Measurements from ENCODE around the gene TSEN54.

The TSEN54 gene

DNA sequence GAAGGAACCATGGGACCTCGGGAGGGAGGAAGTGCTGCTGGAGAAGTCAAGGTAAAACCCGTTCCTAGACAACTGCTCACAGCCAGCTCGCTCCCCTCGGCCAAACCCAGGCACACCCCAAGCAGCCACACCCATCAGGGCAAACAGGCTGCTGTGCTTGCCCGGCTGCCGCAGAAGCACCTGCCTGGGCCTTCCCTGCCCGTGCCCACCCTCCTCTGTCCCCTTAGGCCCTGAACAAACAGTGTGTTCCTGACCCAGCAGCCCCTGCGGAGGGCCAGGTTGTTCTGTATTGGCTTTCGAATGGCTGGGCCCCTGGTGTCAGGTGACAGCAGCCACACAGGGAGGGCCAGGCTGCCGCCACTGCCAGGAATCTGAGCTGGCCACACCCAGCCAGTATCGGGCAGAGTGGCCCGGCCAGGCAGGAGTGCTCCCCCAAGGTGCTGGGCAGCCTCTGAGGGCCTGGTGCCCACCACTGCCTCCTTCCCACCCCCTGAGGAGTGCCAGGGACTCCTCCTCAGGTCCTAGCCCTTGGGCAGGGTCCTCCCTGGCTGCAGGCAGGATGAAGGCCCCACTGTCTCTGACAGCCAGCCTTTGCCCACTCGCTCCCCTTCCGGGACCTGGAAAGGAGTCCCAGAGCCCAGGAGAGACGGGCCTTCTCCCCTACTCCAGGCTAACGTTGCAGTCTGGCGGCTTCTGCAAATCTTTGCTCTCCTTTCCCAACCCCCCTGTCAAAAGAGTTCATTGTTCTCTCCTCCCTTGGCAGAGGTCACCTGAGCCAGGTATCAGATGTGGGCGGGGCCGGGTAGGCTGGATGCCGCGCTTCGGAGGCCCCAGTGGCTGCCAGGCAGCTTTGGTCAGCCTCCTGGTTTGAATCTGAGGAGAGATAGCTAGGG, 33.2 kb downstream of the TSEN54 start:
- Histone ChIP-seq H3K4me1 (peaks cover 11% of the 10 kb centered on the region), H4K20me1 (peaks cover 8% of the 10 kb centered on the region; the same call in 1 of the 2 replicates), H3K9me3 (no peaks in the 10 kb centered on the region), H3K4me3 (no peak overlapping the region), H3K27ac (no peak overlapping the region), H3K9ac (no peak overlapping the region), H3K4me2 (no peak overlapping the region), H3K36me3 (peaks cover 15% of the 10 kb centered on the region; the same call in 1 of the 2 replicates), H3K27me3 (no peaks in the 10 kb centered on the region)
- TF ChIP-seq Cebpa-rat (IDR thresholded peaks at IDR 0.05), result no peak

DNA sequence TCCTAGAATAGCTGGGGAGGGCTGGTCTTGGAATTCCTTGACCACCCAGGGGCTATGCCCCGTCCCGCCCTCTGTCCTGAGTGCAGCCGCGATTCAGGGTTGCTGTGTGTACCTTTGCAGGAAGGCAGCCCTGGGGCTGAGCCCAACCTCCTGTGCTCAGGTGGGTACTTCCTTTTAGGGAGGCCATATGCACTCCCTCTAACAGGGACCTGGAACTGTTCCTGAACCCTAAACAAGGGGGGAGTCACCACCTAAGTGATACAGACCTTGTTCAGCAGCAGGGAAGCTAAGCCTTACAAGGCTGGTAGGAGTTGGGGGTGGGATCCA, 33.8 kb downstream of the TSEN54 start:
- peaks cover 14% of the 10 kb centered on the region; the same call in 1 of the 2 replicates for H3K36me3 ChIP-seq
- H4K20me1 ChIP-seq, result peaks cover 4% of the 10 kb centered on the region; the same call in 1 of the 2 replicates
- peaks cover 13% of the 10 kb centered on the region for H3K4me1 ChIP-seq
- H3K27me3 ChIP-seq, result no peaks in the 10 kb centered on the region
- no peak overlapping the region for H3K4me2 ChIP-seq
- no peak overlapping the region for H3K4me3 ChIP-seq
- H3K9ac ChIP-seq, result no peak overlapping the region
- H3K27ac ChIP-seq, result no peak overlapping the region
- TF ChIP-seq Cebpa-rat (IDR thresholded peaks at IDR 0.05), result no peak
- H3K9me3 ChIP-seq, result no peaks in the 10 kb centered on the region

DNA sequence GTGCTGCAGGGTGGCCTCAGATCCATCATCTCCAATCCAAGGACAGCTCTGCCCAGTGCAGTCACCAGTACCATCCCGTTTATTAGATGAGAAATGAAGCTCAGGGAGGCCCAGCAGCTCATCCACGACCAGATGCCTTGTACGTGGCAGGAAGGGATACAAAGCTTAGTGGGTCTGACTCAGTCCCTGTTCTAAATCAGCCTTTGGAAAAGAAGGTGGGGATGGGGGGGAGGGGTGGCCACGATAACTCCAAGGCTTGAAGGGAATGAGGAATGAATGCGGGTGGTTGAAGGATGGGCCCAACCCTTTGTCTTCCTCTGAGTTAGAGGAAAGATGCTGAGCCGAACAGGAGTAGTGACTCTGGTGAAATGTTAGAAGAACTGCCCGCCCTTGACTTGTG, 34.9 kb downstream of the TSEN54 start:
- peaks cover 10% of the 10 kb centered on the region; the same call in 1 of the 2 replicates for H3K36me3 ChIP-seq
- H3K27ac ChIP-seq, result no peak overlapping the region
- H3K4me2 ChIP-seq, result no peak overlapping the region
- no peak overlapping the region for H3K4me3 ChIP-seq
- peaks cover 24% of the 10 kb centered on the region for H3K4me1 ChIP-seq
- H3K9ac ChIP-seq, result no peak overlapping the region
- H3K27me3 ChIP-seq, result no peaks in the 10 kb centered on the region
- no peaks in the 10 kb centered on the region for H4K20me1 ChIP-seq
- H3K9me3 ChIP-seq, result no peaks in the 10 kb centered on the region
- no peak for TF ChIP-seq Cebpa-rat (IDR thresholded peaks at IDR 0.05)

DNA sequence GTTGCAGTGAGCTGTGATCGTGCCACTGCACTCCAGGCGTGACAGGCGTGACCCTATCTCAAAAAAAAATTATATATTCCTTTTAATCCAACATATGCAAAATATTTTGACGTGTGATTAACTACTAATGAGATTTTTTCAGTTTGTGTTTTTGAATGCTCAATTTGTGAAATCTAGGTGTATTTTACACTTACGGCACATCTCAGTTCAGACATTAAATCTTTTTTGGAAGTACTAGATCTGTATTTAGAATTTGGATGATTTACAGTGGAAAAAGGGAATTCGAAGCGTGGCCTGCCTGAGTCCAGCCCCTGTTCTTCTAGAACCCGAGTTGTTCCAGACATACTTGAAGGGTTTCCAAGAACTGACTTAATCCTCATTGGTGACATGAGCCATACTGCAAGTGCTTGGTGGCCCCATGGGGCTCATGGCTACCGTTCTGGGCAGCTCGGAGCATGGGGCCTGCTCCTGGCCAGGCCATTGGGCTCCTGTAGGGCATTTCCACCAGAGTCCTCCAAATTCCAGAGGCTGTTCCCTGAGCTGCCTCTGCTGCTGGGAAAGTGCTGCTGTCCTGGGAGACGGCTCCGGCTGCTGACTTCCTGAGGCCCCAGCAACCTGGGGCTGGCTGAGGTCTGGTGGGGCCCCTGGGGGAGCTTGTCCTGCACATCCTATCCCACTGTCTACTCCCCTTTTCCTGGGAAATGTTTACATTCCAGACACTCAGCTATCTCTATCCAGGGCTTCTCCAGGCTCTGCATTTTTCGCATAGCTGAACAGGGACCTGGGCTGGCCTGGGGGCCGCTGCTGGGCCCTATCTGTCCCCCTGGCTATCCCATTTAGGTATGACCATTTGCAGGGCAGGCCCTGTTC, 36.3 kb downstream of the TSEN54 start:
- no peaks in the 10 kb centered on the region for H3K9me3 ChIP-seq
- H3K36me3 ChIP-seq, result peaks cover 7% of the 10 kb centered on the region; the same call in 1 of the 2 replicates
- no peak for TF ChIP-seq Cebpa-rat (IDR thresholded peaks at IDR 0.05)
- H3K27ac ChIP-seq, result no peak overlapping the region
- H4K20me1 ChIP-seq, result no peaks in the 10 kb centered on the region
- H3K4me2 ChIP-seq, result no peak overlapping the region
- no peaks in the 10 kb centered on the region for H3K27me3 ChIP-seq
- peaks cover 38% of the 10 kb centered on the region for H3K4me1 ChIP-seq
- no peak overlapping the region for H3K9ac ChIP-seq
- no peak overlapping the region for H3K4me3 ChIP-seq

DNA sequence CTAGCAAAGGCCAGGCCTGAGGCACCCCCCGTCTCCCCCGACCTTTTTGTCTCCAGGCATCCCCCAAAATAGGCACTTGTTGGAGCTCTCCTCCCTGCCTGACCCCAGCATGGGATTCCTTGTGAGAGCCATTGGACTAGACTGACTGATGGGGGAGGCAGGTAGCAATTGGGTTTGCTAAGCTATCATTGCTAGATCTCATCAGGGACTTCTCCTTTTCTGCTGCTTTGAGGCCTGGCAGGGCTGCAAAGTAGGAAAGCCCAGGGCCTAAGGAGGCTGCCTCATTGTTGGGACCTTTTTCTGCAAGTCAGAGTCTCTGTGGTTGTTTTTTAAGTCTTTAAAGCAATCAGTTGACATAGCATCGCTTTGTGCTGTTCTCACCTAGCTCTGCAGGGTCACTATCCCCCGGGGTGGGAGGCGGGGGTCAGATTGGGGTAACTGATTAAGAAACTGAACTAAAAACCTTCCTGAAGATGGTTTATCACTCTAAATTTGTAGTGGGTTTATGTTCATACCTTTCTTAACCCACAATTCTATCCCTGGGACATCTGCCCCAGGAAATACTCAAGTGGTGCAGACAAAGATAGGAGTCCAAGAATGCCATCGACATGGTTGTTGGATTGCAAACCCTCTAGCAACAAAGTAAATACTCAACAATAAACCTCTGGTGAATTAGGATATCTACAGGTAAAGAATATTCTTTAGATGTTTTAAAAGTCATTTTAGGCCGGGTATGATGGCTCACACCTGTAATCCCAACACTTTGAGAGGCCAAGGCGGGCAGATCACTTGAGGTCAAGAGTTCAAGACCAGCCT, 37.2 kb downstream of the TSEN54 start:
- H3K4me2 ChIP-seq, result no peak overlapping the region
- no peak for TF ChIP-seq Cebpa-rat (IDR thresholded peaks at IDR 0.05)
- H3K9ac ChIP-seq, result no peak overlapping the region
- no peak overlapping the region for H3K27ac ChIP-seq
- 0 out of 2 replicates have a peak, but pooled peaks cover 4% of the 10 kb centered on the region for H3K36me3 ChIP-seq
- no peaks in the 10 kb centered on the region for H4K20me1 ChIP-seq
- H3K4me1 ChIP-seq, result peaks cover 43% of the 10 kb centered on the region
- H3K27me3 ChIP-seq, result no peaks in the 10 kb centered on the region
- H3K9me3 ChIP-seq, result no peaks in the 10 kb centered on the region
- H3K4me3 ChIP-seq, result no peak overlapping the region

DNA sequence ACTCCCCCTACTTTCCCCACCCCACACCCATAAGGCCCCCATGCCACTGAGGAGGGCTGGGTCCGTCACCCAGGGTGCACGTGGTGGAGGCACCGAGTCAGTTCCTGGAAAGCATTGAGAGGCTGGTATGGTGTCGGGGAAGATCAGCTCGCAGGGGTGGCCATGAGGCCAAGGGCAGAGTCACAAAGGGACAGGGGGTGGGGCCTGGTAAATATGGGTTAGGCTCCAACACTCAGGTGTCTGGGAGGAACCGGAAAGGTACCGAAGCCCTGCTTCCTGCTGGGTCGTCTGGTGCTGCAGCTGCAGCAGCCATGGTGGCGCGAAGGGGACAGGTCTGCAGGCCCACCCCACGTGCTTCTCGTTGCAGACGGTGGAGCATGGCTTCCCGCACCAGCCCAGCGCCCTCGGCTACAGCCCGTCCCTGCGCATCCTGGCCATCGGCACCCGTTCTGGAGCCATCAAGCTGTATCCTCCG, 39.4 kb downstream of the TSEN54 start:
- H3K4me1 ChIP-seq, result peaks cover 36% of the 10 kb centered on the region

DNA sequence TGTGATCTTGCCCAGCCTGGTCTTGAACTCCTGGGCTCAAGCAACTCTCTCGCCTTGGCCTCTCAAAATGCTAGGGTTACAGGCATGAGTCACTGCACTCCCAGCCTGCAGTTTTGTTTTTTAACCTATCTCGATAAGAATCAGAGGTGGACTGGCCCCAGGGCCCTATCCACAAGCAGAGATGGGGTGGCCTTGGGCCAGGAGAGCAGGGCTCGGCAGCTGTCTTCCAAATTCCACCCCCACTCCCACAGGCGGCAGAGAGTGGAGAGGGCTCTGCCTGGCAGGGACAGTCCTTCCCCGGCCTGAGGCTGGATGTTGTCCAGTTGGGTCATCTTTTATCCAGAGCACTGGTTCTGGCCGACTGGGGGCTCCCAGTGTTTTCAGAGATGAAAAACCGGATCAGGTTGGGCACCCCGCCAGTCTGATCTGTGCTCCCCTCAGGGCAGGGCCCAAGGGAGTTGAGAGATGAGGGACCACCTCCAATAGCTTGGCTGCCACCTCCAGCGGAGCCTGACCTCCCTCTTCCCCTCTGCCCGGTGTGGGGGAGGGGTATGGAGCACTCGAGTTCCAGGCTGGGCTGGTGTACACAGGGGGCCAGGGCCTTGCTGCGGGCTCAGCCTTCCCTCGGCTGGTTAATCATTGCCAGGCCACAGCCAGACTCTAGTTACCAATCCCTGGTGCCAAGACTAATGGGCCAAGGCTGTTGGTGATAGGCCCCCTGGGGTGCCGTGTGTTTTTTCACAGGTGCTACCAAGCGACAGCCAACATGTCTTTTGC, 40.9 kb downstream of the TSEN54 start:
- Histone ChIP-seq H3K4me3 (0 out of 2 replicates have a peak overlapping the region, but pooled peaks have one; percentile 22), H3K9ac (peak overlapping the region; percentile 54), H4K20me1 (no peaks in the 10 kb centered on the region), H3K27me3 (no peaks in the 10 kb centered on the region), H3K27ac (peak overlapping the region; percentile 75), H3K4me2 (peak overlapping the region; percentile 86), H3K36me3 (peaks cover 14% of the 10 kb centered on the region), H3K4me1 (peaks cover 46% of the 10 kb centered on the region), H3K9me3 (no peaks in the 10 kb centered on the region)
- no peak for TF ChIP-seq Cebpa-rat (IDR thresholded peaks at IDR 0.05)

More for the DNA sequence above, 39.4 kb downstream of the TSEN54 start:
- Histone ChIP-seq H3K27ac (no peak overlapping the region), H3K27me3 (no peaks in the 10 kb centered on the region), H3K9ac (no peak overlapping the region), H3K4me3 (no peak overlapping the region), H3K36me3 (peaks cover 17% of the 10 kb centered on the region), H3K4me2 (peak overlapping the region; percentile 86), H4K20me1 (no peaks in the 10 kb centered on the region), H3K9me3 (no peaks in the 10 kb centered on the region)
- TF ChIP-seq Cebpa-rat (IDR thresholded peaks at IDR 0.05), result no peak

DNA sequence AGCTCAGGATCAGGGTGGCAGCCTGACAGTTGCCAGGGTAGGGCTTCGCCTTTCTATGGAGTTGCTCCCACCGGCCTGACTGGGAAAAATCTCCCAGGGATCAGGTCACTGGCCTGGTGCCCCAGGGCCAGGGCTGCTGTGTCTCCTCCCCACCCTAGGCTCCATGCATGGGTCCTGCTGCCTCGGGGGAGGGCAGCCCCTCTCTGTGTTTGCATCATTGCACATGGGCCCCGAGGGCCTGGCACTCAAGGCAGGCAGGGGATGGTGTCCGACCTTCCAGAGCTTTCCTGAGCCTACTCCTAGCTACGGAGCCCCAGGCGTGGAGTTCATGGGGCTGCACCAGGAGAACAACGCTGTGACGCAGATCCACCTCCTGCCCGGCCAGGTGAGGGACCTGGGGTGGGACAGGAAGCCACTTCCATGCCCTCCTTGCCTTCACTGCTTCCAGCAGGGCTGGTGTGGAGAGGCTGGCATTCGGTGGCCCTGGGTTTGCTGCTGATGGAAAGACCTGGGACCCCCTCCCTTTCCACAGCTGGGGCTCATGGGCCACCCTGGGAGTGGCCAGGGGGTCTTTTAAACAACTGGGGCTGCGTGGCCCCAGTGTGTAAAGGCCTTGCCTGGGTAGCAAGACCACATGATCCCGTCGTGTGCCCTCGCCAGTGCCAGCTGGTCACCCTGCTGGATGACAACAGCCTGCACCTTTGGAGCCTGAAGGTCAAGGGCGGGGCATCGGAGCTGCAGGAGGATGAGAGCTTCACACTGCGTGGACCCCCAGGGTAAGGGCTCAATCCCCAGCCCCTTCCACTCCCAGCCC, 41.7 kb downstream of the TSEN54 start:
- no peaks in the 10 kb centered on the region for H3K27me3 ChIP-seq
- peaks cover 46% of the 10 kb centered on the region for H3K4me1 ChIP-seq
- peak overlapping the region; percentile 54 for H3K9ac ChIP-seq
- TF ChIP-seq Cebpa-rat (IDR thresholded peaks at IDR 0.05), result no peak
- H3K27ac ChIP-seq, result peak overlapping the region; percentile 75
- peaks cover 22% of the 10 kb centered on the region for H3K36me3 ChIP-seq
- H3K9me3 ChIP-seq, result no peaks in the 10 kb centered on the region
- H3K4me3 ChIP-seq, result 0 out of 2 replicates have a peak overlapping the region, but pooled peaks have one; percentile 22
- peak overlapping the region; percentile 86 for H3K4me2 ChIP-seq
- no peaks in the 10 kb centered on the region for H4K20me1 ChIP-seq

Measured in BLaER1 (cell line).